ENCODE data around the gene TASP1. TPM values are rescaled to one million over a fixed set of nuclear protein-coding genes. Genes with fewer than 3 reads are reported as not detected.

TASP1 gene
- total RNA-seq, 2 donors from 2014 or later: 8.9 to 9.8 TPM

GRCh38 chr20:13430346-13431002 is 208.3 kb downstream of the TASP1 start:
- peak overlapping the region; percentile 20 to 71 for H3K4me3 Mint-ChIP-seq
- peaks cover 6 to 18% of the 10 kb centered on the region in 2 donors for H3K36me3 Mint-ChIP-seq (ENCODE audit: insufficient read depth in 2 of 2)
- H3K27ac Mint-ChIP-seq: peak overlapping the region; percentile 90

GRCh38 chr20:13428684-13429083 is 210.0 kb downstream of the TASP1 start:
- H3K4me3 Mint-ChIP-seq: no peak overlapping the region
- DNase-seq (no peak), ATAC-seq (replicated peaks in 1 of 2) (no peak)
- H3K36me3 Mint-ChIP-seq (ENCODE audit: insufficient read depth in 2 of 2): peaks cover 6 to 13% of the 10 kb centered on the region in 2 donors
- no peak overlapping the region for H3K27ac Mint-ChIP-seq
- H3K9me3 Mint-ChIP-seq: no peaks in the 10 kb centered on the region
- no peaks in the 10 kb centered on the region for H3K27me3 Mint-ChIP-seq (ENCODE audit: low read depth)
- H3K4me1 Mint-ChIP-seq (ENCODE audit: low read depth): peaks cover 24% of the 10 kb centered on the region

More at GRCh38 chr20:13430346-13431002, 208.3 kb downstream of the TASP1 start:
- H3K9me3 Mint-ChIP-seq: no peaks in the 10 kb centered on the region
- peaks cover 24% of the 10 kb centered on the region for H3K4me1 Mint-ChIP-seq (ENCODE audit: low read depth)
- DNase-seq: peak; percentile 50 to 68
- no peaks in the 10 kb centered on the region for H3K27me3 Mint-ChIP-seq (ENCODE audit: low read depth)
- ATAC-seq (replicated peaks in 1 of 2): peak; percentile 91 to 96

DNA sequence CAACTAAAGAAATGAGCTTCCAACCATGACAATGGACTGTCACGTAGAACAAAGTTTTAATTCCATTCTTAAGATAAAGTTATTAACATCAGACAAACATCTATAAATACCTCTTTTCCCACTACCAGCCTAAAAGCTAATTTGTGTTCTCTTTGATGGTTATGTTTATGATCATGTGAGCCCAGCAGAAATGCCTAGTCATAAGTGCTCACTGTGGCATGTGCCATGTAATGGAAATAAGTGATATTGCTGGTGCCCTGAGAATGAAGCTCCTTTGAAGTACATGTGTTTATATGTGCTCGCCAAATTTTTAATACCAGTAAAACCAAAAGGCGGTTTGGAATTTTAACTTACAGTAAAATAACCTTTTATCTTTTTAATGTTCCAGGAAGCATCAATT is 211.9 kb downstream of the TASP1 start:
- ATAC-seq (replicated peaks in 1 of 2) (no peak), DNase-seq (no peak)
- H3K4me3 Mint-ChIP-seq: no peak overlapping the region
- peaks cover 24% of the 10 kb centered on the region for H3K4me1 Mint-ChIP-seq (ENCODE audit: low read depth)
- H3K27ac Mint-ChIP-seq: no peak overlapping the region
- no peaks in the 10 kb centered on the region for H3K9me3 Mint-ChIP-seq
- no peaks in the 10 kb centered on the region for H3K27me3 Mint-ChIP-seq (ENCODE audit: low read depth)
- peaks cover 5 to 6% of the 10 kb centered on the region in 2 donors for H3K36me3 Mint-ChIP-seq (ENCODE audit: insufficient read depth in 2 of 2)

DNA sequence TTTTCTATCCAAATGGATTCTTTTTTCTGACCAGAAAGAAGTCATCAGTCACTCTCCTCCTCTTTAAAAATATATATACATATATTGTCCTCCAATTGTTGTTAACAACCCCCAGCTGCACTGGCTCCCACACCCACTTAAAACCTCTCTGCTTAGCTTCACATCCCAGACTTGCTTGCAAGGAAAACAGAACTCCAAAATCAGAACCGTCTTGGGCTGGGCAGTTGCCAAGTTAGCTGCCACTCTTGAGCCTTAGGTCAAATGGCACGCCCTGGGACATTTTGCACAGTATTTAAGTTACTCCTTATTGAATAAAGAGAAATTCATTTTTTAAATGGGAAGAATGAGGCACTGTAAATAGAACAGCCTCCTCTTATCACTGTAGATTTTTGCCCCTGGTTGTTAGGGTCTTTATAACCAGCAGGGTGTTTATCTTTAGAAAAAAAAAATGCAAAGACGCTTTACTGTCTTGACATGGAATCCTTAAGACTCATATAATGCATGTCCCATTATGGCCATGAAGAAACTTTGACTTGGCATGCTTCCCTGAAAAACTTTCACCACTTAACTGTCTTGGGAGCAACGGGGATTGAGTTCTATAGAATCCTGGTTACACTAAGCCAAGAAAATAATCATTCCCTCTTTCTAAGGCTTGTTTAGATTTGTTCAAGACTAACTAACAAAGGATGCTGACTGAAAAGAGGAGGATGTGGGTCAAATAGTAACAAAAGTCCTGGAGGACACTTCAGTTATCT is 213.2 kb downstream of the TASP1 start:
- Mint-ChIP-seq H3K36me3 (ENCODE audit: insufficient read depth in 2 of 2) (peaks cover 2 to 5% of the 10 kb centered on the region in 2 donors), H3K27me3 (ENCODE audit: low read depth) (no peaks in the 10 kb centered on the region), H3K4me1 (ENCODE audit: low read depth) (peaks cover 14% of the 10 kb centered on the region), H3K9me3 (no peaks in the 10 kb centered on the region), H3K27ac (no peak overlapping the region), H3K4me3 (no peak overlapping the region)
- no peak for DNase-seq
- no peak for ATAC-seq (replicated peaks in 1 of 2)

- no peaks in the 10 kb centered on the region for H3K9me3 Mint-ChIP-seq
- ATAC-seq (replicated peaks in 1 of 2) (no peak), DNase-seq (no peak)
- H3K36me3 Mint-ChIP-seq (ENCODE audit: insufficient read depth in 2 of 2): peaks cover 0 to 2% of the 10 kb centered on the region in 2 donors
- no peak overlapping the region for H3K27ac Mint-ChIP-seq
- H3K27me3 Mint-ChIP-seq (ENCODE audit: low read depth): no peaks in the 10 kb centered on the region
- peaks cover 5% of the 10 kb centered on the region for H3K4me1 Mint-ChIP-seq (ENCODE audit: low read depth)
- H3K4me3 Mint-ChIP-seq: no peak overlapping the region
These were observed 214.4 kb downstream of the TASP1 start for GRCh38 chr20:13424174-13424833.

DNA sequence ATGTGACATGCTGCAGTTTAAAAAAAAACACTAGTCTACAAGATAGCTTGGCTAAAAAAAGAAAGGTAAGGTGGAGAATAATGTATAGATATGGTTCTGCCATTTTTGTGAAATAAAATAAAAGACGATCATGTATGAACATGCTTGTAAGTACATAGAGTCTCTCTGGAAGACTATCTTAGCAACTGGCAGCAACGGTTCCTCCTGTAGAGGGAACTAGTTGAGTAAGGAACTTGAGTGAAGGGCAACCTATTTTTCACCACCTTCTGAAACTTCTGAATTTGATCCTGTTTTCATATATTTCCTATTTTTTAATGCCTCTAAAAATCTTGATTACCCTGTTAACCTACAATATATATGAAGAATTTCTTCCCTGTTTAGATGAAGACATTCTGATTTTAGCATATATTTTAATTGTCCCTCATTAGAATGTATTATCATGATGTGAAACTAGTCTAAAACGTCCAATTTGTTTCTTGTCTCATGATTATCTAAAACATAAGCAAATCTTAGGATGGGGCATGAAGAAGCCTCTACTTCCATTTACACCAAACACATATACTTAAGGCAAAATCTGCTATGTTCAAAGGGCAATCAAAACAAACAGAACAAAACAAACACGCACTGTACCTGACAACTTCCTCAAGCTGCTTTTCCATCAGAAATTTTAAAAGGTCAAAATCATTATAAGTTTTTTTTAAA is 215.1 kb downstream of the TASP1 start:
- H3K9me3 Mint-ChIP-seq: no peaks in the 10 kb centered on the region
- peaks cover 5% of the 10 kb centered on the region for H3K4me1 Mint-ChIP-seq (ENCODE audit: low read depth)
- no peak for DNase-seq
- no peak for ATAC-seq (replicated peaks in 1 of 2)
- H3K36me3 Mint-ChIP-seq (ENCODE audit: insufficient read depth in 2 of 2): no peaks in the 10 kb centered on the region
- H3K27me3 Mint-ChIP-seq (ENCODE audit: low read depth): no peaks in the 10 kb centered on the region
- H3K27ac Mint-ChIP-seq: no peak overlapping the region
- no peak overlapping the region for H3K4me3 Mint-ChIP-seq

GRCh38 chr20:13422637-13423036 is 216.1 kb downstream of the TASP1 start:
- no peak for ATAC-seq (replicated peaks in 1 of 2)
- no peaks in the 10 kb centered on the region for H3K27me3 Mint-ChIP-seq (ENCODE audit: low read depth)
- H3K4me1 Mint-ChIP-seq (ENCODE audit: low read depth): peaks cover 5% of the 10 kb centered on the region
- H3K9me3 Mint-ChIP-seq: no peaks in the 10 kb centered on the region
- H3K36me3 Mint-ChIP-seq (ENCODE audit: insufficient read depth in 2 of 2): no peaks in the 10 kb centered on the region
- no peak for DNase-seq
- H3K27ac Mint-ChIP-seq: no peak overlapping the region
- no peak overlapping the region for H3K4me3 Mint-ChIP-seq

- H3K27me3 Mint-ChIP-seq (ENCODE audit: low read depth): no peaks in the 10 kb centered on the region
- DNase-seq: no peak
- no peak for ATAC-seq (replicated peaks in 1 of 2)
- no peak overlapping the region for H3K27ac Mint-ChIP-seq
- H3K36me3 Mint-ChIP-seq (ENCODE audit: insufficient read depth in 2 of 2): no peaks in the 10 kb centered on the region
- no peaks in the 10 kb centered on the region for H3K4me1 Mint-ChIP-seq (ENCODE audit: low read depth)
- H3K9me3 Mint-ChIP-seq: no peaks in the 10 kb centered on the region
- H3K4me3 Mint-ChIP-seq: no peak overlapping the region
These were observed 218.1 kb downstream of the TASP1 start for GRCh38 chr20:13420625-13421024.

GRCh38 chr20:13419477-13419876 is 219.3 kb downstream of the TASP1 start:
- Mint-ChIP-seq H3K4me1 (ENCODE audit: low read depth) (no peaks in the 10 kb centered on the region), H3K27me3 (ENCODE audit: low read depth) (no peaks in the 10 kb centered on the region), H3K27ac (no peak overlapping the region), H3K4me3 (no peak overlapping the region), H3K9me3 (no peaks in the 10 kb centered on the region), H3K36me3 (ENCODE audit: insufficient read depth in 2 of 2) (no peaks in the 10 kb centered on the region)
- DNase-seq: no peak
- no peak for ATAC-seq (replicated peaks in 1 of 2)

- no peaks in the 10 kb centered on the region for H3K36me3 Mint-ChIP-seq (ENCODE audit: insufficient read depth in 2 of 2)
- H3K4me1 Mint-ChIP-seq (ENCODE audit: low read depth): no peaks in the 10 kb centered on the region
- ATAC-seq (replicated peaks in 1 of 2): no peak
- H3K27me3 Mint-ChIP-seq (ENCODE audit: low read depth): no peaks in the 10 kb centered on the region
- H3K27ac Mint-ChIP-seq: no peak overlapping the region
- no peak overlapping the region for H3K4me3 Mint-ChIP-seq
- DNase-seq: no peak
- H3K9me3 Mint-ChIP-seq: no peaks in the 10 kb centered on the region
These were observed 220.2 kb downstream of the TASP1 start for GRCh38 chr20:13418263-13419229.

DNA sequence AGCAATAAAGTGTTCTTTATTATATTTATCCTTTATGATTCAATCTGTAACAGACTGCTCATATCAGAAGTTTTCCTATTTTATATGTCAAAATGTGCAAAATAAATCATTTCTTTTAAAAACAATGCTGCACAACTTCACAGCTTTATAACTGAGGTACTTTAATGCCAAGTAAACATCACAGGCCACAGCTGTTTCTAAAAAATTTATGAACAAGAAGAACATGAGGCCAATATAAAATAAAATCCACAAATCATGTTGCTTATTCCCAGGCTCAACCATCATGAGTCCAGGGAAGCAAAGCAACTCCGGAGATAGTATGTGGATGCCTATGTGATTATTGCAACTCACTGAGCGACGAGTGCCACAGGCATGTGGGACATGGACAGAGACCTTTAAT is 222.2 kb downstream of the TASP1 start:
- H3K27me3 Mint-ChIP-seq (ENCODE audit: low read depth): no peaks in the 10 kb centered on the region
- no peak overlapping the region for H3K27ac Mint-ChIP-seq
- H3K4me1 Mint-ChIP-seq (ENCODE audit: low read depth): no peaks in the 10 kb centered on the region
- H3K9me3 Mint-ChIP-seq: no peaks in the 10 kb centered on the region
- peaks cover 0 to 2% of the 10 kb centered on the region in 2 donors for H3K36me3 Mint-ChIP-seq (ENCODE audit: insufficient read depth in 2 of 2)
- no peak for ATAC-seq (replicated peaks in 1 of 2)
- DNase-seq: no peak
- no peak overlapping the region for H3K4me3 Mint-ChIP-seq

DNA sequence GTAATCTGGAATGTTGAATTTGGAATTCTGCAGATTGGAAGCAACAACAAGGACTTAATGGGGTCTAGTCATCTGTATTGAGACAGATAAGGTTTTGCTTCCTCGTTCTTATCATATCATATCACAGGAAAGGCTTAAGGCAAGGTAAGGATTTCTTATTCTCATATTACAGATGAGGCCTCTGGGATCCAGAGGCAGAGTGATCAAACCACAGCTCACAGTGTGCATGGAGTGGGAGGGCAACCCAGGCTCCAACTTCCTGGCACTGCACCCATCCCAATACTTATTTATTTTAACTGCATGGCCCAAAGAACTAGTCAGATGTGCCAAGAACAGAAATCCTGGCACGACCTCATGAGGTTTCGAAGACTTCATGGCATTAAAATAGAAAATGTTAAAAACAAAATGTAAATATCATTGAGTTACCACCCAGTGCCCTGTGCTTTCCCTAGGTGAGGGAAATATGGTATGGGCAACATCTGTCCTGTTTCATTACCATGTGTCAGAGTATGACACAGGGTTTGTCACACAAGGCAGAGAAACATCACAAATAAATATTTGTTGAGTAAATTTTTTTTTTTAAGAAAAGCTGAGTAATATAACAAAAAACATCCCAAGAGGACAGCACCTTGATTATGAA is 225.8 kb downstream of the TASP1 start:
- no peaks in the 10 kb centered on the region for H3K27me3 Mint-ChIP-seq (ENCODE audit: low read depth)
- peaks cover 0 to 2% of the 10 kb centered on the region in 2 donors for H3K9me3 Mint-ChIP-seq
- peaks cover 2 to 4% of the 10 kb centered on the region in 2 donors for H3K36me3 Mint-ChIP-seq (ENCODE audit: insufficient read depth in 2 of 2)
- no peak overlapping the region for H3K27ac Mint-ChIP-seq
- DNase-seq (no peak), ATAC-seq (replicated peaks in 1 of 2) (no peak)
- H3K4me3 Mint-ChIP-seq: no peak overlapping the region
- no peaks in the 10 kb centered on the region for H3K4me1 Mint-ChIP-seq (ENCODE audit: low read depth)
